HepG2 (cell line): ENCODE results near the gene KANK3. TPM values are rescaled to one million over a fixed set of nuclear protein-coding genes. Genes with fewer than 3 reads are reported as not detected.

Source experiments
- ATAC-seq: fragments of 200-7000 bp; cut with Tn5 transposase; 3 replicates; pipeline ENCODE4 v1.9.1; 2020; ENCODE audit warnings: mild to moderate bottlenecking, moderate library complexity
- BruUV-seq: library from RNA; stranded (reverse); fragments of 400-500 nt; replicated peaks from 2 replicates; lab custom pipeline; 2021; lab: Mats Ljungman, UMichigan
- CTCF ChIA-PET: fragments of 300-600 bp; formaldehyde crosslinking; extraction: SDS; loops from one replicate; lab custom pipeline; 2021; ENCODE audit warnings: low total read pairs, inconsistent platforms, low intra/inter-chr PET ratio; lab: Yijun Ruan, JAX
- POLR2A ChIA-PET: fragments of 350-600 bp; sonication (Branson Sonifier 250); formaldehyde crosslinking; loops from one replicate; lab custom pipeline; 2020; ENCODE audit warnings: antibody characterized with exemption, inconsistent platforms; lab: Yijun Ruan, JAX
- DNase-seq: peaks from one replicate; pipeline ENCODE4 v3.0.0-alpha.2; 2015; ENCODE audit warnings: low spot score
- FAIRE-seq: peaks from 3 replicates; lab custom pipeline; 2011; peaks lifted over from hg19 to GRCh38; lab: Jason Lieb, UNC
- H2AFZ ChIP-seq: one replicate; pipeline ENCODE4 v1.6.1; 2011; ENCODE audit warnings: low read length, inconsistent platforms
- H3K27ac ChIP-seq: fragments of 300-600 bp; 3 replicates; pipeline ENCODE4 v1.8.0; 2011; ENCODE audit warnings: mixed run types, mild to moderate bottlenecking, mixed read lengths, low read length, inconsistent platforms; ENCODE audit not compliant: insufficient read depth; ENCODE audit errors: extremely low read length
- H3K27me3 ChIP-seq, 2 experiments: fragments of 200-600 bp in 1 of 2; 2 replicates in 1 of 2; 3 replicates in 1 of 2; pipeline versions ENCODE4 v1.6.0 to v1.8.0; 2011; ENCODE audit warnings: low read length in 2 of 2, mild to moderate bottlenecking in 2 of 2, moderate library complexity in 2 of 2, inconsistent platforms in 1 of 2; ENCODE audit not compliant: insufficient read depth in 2 of 2, control insufficient read depth in 1 of 2
- H3K36me3 ChIP-seq, 2 experiments: fragments of 200-600 bp in 1 of 2; replicated peaks in 1 of 2; 2 replicates in 1 of 2; 3 replicates in 1 of 2; pipeline versions ENCODE4 v1.5.1 to v1.8.0; 2011; ENCODE audit warnings: low read length in 2 of 2, inconsistent platforms in 1 of 2; ENCODE audit not compliant: insufficient read depth in 2 of 2, control insufficient read depth in 1 of 2
- H3K4me1 ChIP-seq: 2 replicates; pipeline ENCODE4 v1.5.1; 2012; ENCODE audit warnings: low read length, inconsistent platforms; ENCODE audit not compliant: insufficient read depth
- H3K4me2 ChIP-seq: 2 replicates; pipeline ENCODE4 v1.6.0; 2011; ENCODE audit warnings: low read depth, low read length, inconsistent platforms
- H3K4me3 ChIP-seq, 3 experiments: fragments of 200-600 bp in 1 of 3; sonication (generic), shearing (Covaris generic) in 1 of 3; replicated peaks in 1 of 3; 2 replicates each; pipeline ENCODE4 v1.5.1; 2011 to 2016; ENCODE audit warnings: low read length in 3 of 3, inconsistent platforms in 2 of 3, low read depth in 2 of 3, mild to moderate bottlenecking in 2 of 3, control low read depth in 1 of 3, mixed read lengths in 1 of 3; ENCODE audit not compliant: insufficient read depth in 1 of 3
- H3K79me2 ChIP-seq: one replicate; pipeline ENCODE4 v1.6.1; 2011; ENCODE audit warnings: low read length, inconsistent platforms; ENCODE audit not compliant: insufficient read depth
- H3K9ac ChIP-seq: 2 replicates; pipeline ENCODE4 v1.6.0; 2011; ENCODE audit warnings: mild to moderate bottlenecking, low read depth, low read length, inconsistent platforms; ENCODE audit not compliant: insufficient read depth
- H3K9me3 ChIP-seq: 2 replicates; pipeline ENCODE4 v1.5.1; 2012; ENCODE audit warnings: mild to moderate bottlenecking, low read length
- H4K20me1 ChIP-seq: 2 replicates; pipeline ENCODE4 v1.6.0; 2011; ENCODE audit warnings: inconsistent platforms, mild to moderate bottlenecking, low read length, moderate library complexity; ENCODE audit not compliant: insufficient read depth
- CBX1 ChIP-seq: IDR thresholded peaks from one replicate; pipeline ENCODE4 v1.6.1; 2016; ENCODE audit warnings: antibody characterized with exemption, low read depth
- EED ChIP-seq: sonication (generic); formaldehyde crosslinking; IDR thresholded peaks from 2 replicates; pipeline ENCODE4 v1.5.0; 2020; ENCODE audit warnings: mild to moderate bottlenecking, missing genetic modification reagents
- FOXA1 ChIP-seq, 2 experiments: fragments of 450-650 bp in 1 of 2; sonication (generic) in 1 of 2; formaldehyde crosslinking in 1 of 2; IDR thresholded peaks; 2 replicates each; pipeline versions ENCODE4 v1.4.0 to v1.6.1; 2016 to 2020; ENCODE audit warnings: missing genetic modification reagents in 1 of 2
- NCOA2 ChIP-seq: sonication (generic); formaldehyde crosslinking; IDR thresholded peaks from 2 replicates; pipeline ENCODE4 v1.8.0; 2022; ENCODE audit warnings: inconsistent platforms
- POLR2G ChIP-seq: fragments of 200-400 bp; formaldehyde crosslinking; IDR thresholded peaks from 2 replicates; pipeline ENCODE4 v1.6.1; 2018; ENCODE audit warnings: mild to moderate bottlenecking, low read depth, low read length, moderate library complexity
- RNF2 ChIP-seq: fragments of 450-650 bp; conservative IDR thresholded peaks from 2 replicates; pipeline ENCODE4 v1.6.1; 2016; ENCODE audit warnings: low read depth
- RORA ChIP-seq: sonication (generic); formaldehyde crosslinking; IDR thresholded peaks from 2 replicates; pipeline ENCODE4 v1.5.0; 2020; ENCODE audit warnings: mild to moderate bottlenecking, missing genetic modification reagents, moderate library complexity
- SP140L ChIP-seq: sonication (generic); formaldehyde crosslinking; IDR thresholded peaks from 2 replicates; pipeline ENCODE4 v1.4.0; 2020; ENCODE audit warnings: missing genetic modification reagents, borderline replicate concordance
- TCF7 ChIP-seq: sonication (generic); IDR thresholded peaks from 2 replicates; pipeline ENCODE4 v1.6.1; 2016; ENCODE audit warnings: antibody characterized with exemption, low read depth
- TEAD2 ChIP-seq: sonication (generic); formaldehyde crosslinking; IDR thresholded peaks from 2 replicates; pipeline ENCODE4 v1.9.0; 2021; ENCODE audit warnings: missing genetic modification reagents
- TMF1 ChIP-seq: sonication (generic); formaldehyde crosslinking; IDR thresholded peaks from 2 replicates; pipeline ENCODE4 v1.8.1; 2022; ENCODE audit warnings: low read depth, missing genetic modification reagents
- ZNF124 ChIP-seq: sonication (generic); formaldehyde crosslinking; IDR thresholded peaks from 2 replicates; pipeline ENCODE4 v1.4.0; 2020; ENCODE audit warnings: missing genetic modification reagents
- ZNF20 ChIP-seq: sonication (generic); formaldehyde crosslinking; IDR thresholded peaks from 2 replicates; pipeline ENCODE4 v1.4.0; 2020; ENCODE audit warnings: mild to moderate bottlenecking, moderate library complexity, missing genetic modification reagents
- ZNF441 ChIP-seq: sonication (generic); formaldehyde crosslinking; IDR thresholded peaks from 2 replicates; pipeline ENCODE4 v1.7.0; 2021; ENCODE audit warnings: missing genetic modification reagents, borderline replicate concordance
- ZNF564 ChIP-seq: sonication (generic); formaldehyde crosslinking; IDR thresholded peaks from 2 replicates; pipeline ENCODE4 v1.8.1; 2023; ENCODE audit warnings: mild to moderate bottlenecking, missing genetic modification reagents
- ZNF629 ChIP-seq: sonication (generic); formaldehyde crosslinking; conservative IDR thresholded peaks from 2 replicates; pipeline ENCODE4 v1.5.0; 2020; ENCODE audit warnings: missing genetic modification reagents
- ZNF777 ChIP-seq: sonication (generic); formaldehyde crosslinking; IDR thresholded peaks from 2 replicates; pipeline ENCODE4 v1.4.0; 2020; ENCODE audit warnings: missing genetic modification reagents
- WGBS: methylation state at CpG from one replicate; pipeline ENCODE4 v1.1.6; 2017; ENCODE audit warnings: low lambda C conversion rate; 5-methylcytosine and 5-hydroxymethylcytosine counted together
- in situ Hi-C: cut with HindIII; loops from 2 replicates; pipeline ENCODE4 v1.10.0; 2017; ENCODE audit warnings: low pct_unique_long_range_greater_than_20kb; ENCODE audit not compliant: extremely low pct_ligation_motif_present
- intact Hi-C: fragments of 100-400 bp; cut with micrococcal nuclease; formaldehyde crosslinking; loops from one replicate; pipeline ENCODE4 v1.10.0; 2022; ENCODE audit not compliant: unreplicated experiment
- polyA plus RNA-seq, 8 experiments: library from polyadenylated mRNA; depleted of rRNA in 3 of 8; stranded (reverse) in 7 of 8; unstranded in 1 of 8; fragments of >200 nt; fragmentation: Illumina TruSeq in 4 of 8; extraction: Trizol in 4 of 8; gene quantifications; 2 replicates each; pipeline versions ENCODE4 v1.2.1 to v1.2.3, GENCODE V29; 2011 to 2016; ENCODE audit warnings: low read depth in 4 of 8, missing spikeins in 1 of 8, mixed read lengths in 1 of 8; ENCODE audit not compliant: insufficient read depth in 1 of 8
- total RNA-seq, 5 experiments: library from RNA; depleted of rRNA; stranded (reverse); fragments of >200 nt; fragmentation: Illumina TruSeq; extraction: Trizol; gene quantifications; 2 replicates each; pipeline ENCODE4 v1.2.3, GENCODE V29; 2016; ENCODE audit warnings: low read depth in 1 of 5
- TF ChIP-seq, protein P1 (sequence below): sonication (generic); formaldehyde crosslinking; IDR thresholded peaks from 2 replicates; pipeline ENCODE4 v1.5.0; 2020; ENCODE audit warnings: missing genetic modification reagents
- TF ChIP-seq, protein P2 (sequence below): sonication (generic); formaldehyde crosslinking; IDR thresholded peaks from 2 replicates; pipeline ENCODE4 v1.8.1; 2023; ENCODE audit warnings: mild to moderate bottlenecking, missing genetic modification reagents
- TF ChIP-seq, protein P3 (sequence below): sonication (generic); formaldehyde crosslinking; IDR thresholded peaks from 2 replicates; pipeline ENCODE4 v1.4.0; 2020; ENCODE audit warnings: mild to moderate bottlenecking, missing genetic modification reagents
- TF ChIP-seq, protein P4 (sequence below): sonication (generic); formaldehyde crosslinking; IDR thresholded peaks from 2 replicates; pipeline ENCODE4 v1.8.0; 2022; ENCODE audit warnings: low read depth, missing genetic modification reagents

Gene KANK3
- total and polyA plus RNA-seq, 2 of the 13 experiments (the other 11 are each of a cell fraction or from before 2014, with no cell fraction given) = 0.15 to 0.20 TPM

DNA sequence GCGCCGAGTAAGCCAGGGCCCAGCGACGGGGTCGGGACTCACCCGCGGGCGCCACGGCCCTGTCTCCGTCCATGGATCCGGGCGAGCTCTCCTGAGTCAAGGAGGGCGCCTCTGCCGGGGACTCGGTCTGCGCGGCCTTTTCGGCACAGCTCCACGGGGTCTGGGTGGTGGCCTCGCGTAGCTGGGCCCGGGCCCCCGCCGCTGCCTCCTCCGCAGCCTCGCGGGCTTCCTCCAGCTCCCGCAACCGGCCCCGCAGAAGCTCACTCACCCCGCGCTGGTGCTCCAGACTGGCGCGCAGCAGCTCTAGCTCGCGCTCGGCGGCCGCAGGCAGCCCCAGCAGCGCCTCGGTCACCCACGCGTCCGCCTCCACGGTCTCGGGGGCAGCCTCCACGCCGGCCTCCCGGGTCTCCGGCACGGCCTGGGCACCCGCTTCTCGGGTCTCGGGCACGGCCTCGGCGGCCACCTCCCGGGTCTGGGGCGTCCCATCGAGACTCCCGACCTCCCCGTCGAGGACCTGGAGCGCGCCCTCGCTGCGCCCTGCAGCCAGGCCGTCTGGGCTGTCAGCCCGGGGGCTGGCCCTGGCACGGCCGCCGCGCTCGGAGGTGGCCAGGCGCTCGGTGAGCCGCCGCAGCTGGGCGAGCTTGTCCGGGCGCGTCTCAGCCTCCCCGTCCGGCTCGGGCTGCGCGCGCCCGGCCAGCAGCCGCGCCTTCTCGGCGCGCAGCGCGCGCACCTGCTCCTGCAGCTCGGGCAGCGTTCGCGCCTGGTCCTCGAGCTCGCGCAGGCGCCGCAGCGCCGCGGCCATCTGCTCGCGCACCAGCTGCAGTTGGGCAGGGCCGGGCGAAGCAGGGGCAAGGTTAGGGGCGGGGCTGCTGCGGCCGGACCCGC lies 8.4 kb downstream of the KANK3 start:
- BruUV-seq = no TSS peak
- Histone ChIP-seq H3K4me1 (peaks cover 47% of the 10 kb centered on the region), H3K27me3 (peaks cover 10 to 52% of the 10 kb centered on the region in 2 experiments), H3K36me3 (no peaks in the 10 kb centered on the region), H3K27ac (no peak overlapping the region), H4K20me1 (no peaks in the 10 kb centered on the region), H3K9me3 (no peaks in the 10 kb centered on the region), H3K4me2 (peak overlapping the region; percentile 58), H2AFZ (no peak overlapping the region), H3K9ac (no peak overlapping the region), H3K79me2 (no peaks in the 10 kb centered on the region), H3K4me3 (peak overlapping the region; percentile 26 to 65 (median 43); a peak in 4 of 6 replicates)
- DNase-seq (peak; percentile 27), FAIRE-seq (no peak), ATAC-seq (peak; percentile 56)
- ChIA-PET POLR2A (interaction anchor here (0.6 to 2.1 kb wide), 5 partner anchors 10 to 89 kb away, joined by 3 to 16 read pairs (median 3); partner anchors contain the start of genes NDUFA7 and RPS28), CTCF (no interaction called here)
- no CpG with 5 or more reads among the region's 117 CpGs for WGBS
- intact Hi-C loops = no loop called here
- in situ Hi-C loops = no loop called here
- TF ChIP-seq RNF2 (peak; percentile 83), ZNF629 (CRISPR knock-in tag) (no peak), POLR2G (no peak), TMF1 (CRISPR knock-in tag) (peak; percentile 68; the same call in 1 of the 2 replicates), RORA (CRISPR knock-in tag) (no peak), ZNF441 (CRISPR knock-in tag) (no peak), SP140L (CRISPR knock-in tag) (no peak), TCF7 (no peak), TEAD2 (CRISPR knock-in tag) (no peak), ZNF564 (no peak), NCOA2 (no peak), CBX1 (no peak), EED (CRISPR knock-in tag) (no peak), FOXA1 (IDR thresholded peaks at IDR 0.05) (no peak), FOXA1 (CRISPR knock-in tag; IDR thresholded peaks at IDR 0.05) (no peak), ZNF124 (CRISPR knock-in tag) (no peak), ZNF777 (CRISPR knock-in tag) (peak; percentile 93), ZNF20 (no peak)
- TF ChIP-seq, protein P1, sequence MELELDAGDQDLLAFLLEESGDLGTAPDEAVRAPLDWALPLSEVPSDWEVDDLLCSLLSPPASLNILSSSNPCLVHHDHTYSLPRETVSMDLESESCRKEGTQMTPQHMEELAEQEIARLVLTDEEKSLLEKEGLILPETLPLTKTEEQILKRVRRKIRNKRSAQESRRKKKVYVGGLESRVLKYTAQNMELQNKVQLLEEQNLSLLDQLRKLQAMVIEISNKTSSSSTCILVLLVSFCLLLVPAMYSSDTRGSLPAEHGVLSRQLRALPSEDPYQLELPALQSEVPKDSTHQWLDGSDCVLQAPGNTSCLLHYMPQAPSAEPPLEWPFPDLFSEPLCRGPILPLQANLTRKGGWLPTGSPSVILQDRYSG = no peak
- TF ChIP-seq, protein P2, sequence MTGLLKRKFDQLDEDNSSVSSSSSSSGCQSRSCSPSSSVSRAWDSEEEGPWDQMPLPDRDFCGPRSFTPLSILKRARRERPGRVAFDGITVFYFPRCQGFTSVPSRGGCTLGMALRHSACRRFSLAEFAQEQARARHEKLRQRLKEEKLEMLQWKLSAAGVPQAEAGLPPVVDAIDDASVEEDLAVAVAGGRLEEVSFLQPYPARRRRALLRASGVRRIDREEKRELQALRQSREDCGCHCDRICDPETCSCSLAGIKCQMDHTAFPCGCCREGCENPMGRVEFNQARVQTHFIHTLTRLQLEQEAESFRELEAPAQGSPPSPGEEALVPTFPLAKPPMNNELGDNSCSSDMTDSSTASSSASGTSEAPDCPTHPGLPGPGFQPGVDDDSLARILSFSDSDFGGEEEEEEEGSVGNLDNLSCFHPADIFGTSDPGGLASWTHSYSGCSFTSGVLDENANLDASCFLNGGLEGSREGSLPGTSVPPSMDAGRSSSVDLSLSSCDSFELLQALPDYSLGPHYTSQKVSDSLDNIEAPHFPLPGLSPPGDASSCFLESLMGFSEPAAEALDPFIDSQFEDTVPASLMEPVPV (CRISPR knock-in tag) = no peak
- TF ChIP-seq, protein P3, sequence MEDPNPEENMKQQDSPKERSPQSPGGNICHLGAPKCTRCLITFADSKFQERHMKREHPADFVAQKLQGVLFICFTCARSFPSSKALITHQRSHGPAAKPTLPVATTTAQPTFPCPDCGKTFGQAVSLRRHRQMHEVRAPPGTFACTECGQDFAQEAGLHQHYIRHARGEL = no peak
- TF ChIP-seq, protein P4, sequence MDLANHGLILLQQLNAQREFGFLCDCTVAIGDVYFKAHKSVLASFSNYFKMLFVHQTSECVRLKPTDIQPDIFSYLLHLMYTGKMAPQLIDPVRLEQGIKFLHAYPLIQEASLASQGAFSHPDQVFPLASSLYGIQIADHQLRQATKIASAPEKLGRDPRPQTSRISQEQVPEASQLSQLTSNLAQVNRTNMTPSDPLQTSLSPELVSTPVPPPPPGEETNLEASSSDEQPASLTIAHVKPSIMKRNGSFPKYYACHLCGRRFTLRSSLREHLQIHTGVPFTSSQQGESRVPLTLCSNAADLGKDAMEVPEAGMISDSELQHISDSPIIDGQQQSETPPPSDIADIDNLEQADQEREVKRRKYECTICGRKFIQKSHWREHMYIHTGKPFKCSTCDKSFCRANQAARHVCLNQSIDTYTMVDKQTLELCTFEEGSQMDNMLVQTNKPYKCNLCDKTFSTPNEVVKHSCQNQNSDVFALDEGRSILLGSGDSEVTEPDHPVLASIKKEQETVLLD (CRISPR knock-in tag) = no peak
